HEK293T (cell line): ENCODE results near the gene VEZF1.

Experiments
- ARNT ChIP-seq: fragments of 450-650 bp; IDR thresholded peaks from 2 replicates; pipeline ENCODE4 v1.6.1; 2017; ENCODE audit warnings: mild to moderate bottlenecking
- CTBP1 ChIP-seq: fragments of 450-650 bp; IDR thresholded peaks from 2 replicates; pipeline ENCODE4 v1.6.1; 2016; ENCODE audit warnings: borderline replicate concordance
- SP1 ChIP-seq: fragments of 450-650 bp; IDR thresholded peaks from 2 replicates; pipeline ENCODE4 v1.6.1; 2017
- TF ChIP-seq, protein P1 (sequence below): fragments of 450-650 bp; IDR thresholded peaks from 2 replicates; pipeline ENCODE4 v1.6.1; 2016

DNA sequence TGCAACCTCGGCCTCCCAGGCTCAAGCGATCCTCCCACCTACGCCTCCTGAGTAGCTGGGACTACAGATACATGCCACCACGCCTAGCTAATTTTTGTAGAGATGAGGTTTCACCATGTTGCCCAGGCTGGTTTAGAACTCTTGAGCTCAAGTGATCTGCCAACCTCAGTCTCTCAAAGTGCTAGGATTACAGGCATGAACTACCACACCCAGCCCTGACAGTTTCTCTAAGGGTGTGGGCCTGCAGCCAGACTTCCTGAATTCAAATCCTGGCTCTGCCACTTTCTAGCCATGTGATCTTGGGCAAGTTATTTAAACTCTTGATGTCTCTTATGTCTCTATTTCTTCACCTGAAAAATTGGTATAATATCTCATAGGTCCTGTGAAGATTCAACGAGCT is 38.4 kb downstream of the VEZF1 start:
- TF ChIP-seq SP1 (no peak), ARNT (no peak), CTBP1 (no peak)
- TF ChIP-seq, protein P1, sequence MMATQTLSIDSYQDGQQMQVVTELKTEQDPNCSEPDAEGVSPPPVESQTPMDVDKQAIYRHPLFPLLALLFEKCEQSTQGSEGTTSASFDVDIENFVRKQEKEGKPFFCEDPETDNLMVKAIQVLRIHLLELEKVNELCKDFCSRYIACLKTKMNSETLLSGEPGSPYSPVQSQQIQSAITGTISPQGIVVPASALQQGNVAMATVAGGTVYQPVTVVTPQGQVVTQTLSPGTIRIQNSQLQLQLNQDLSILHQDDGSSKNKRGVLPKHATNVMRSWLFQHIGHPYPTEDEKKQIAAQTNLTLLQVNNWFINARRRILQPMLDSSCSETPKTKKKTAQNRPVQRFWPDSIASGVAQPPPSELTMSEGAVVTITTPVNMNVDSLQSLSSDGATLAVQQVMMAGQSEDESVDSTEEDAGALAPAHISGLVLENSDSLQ = no peak
